ENCODE measurements around the gene NSD2.
"Not testable (repeated sequence)": the region's sequence is repeated elsewhere in the genome, so short reads cannot be mapped to it uniquely, and the experiment has no call there.

NSD2 gene

GRCh38 chr4:2024683-2025082, 153.5 kb downstream of the NSD2 start:
- TF ChIP-seq CTCF (conservative IDR thresholded peaks at IDR 0.05; ENCODE audit: low read depth, low read length), result no peak
- DNase-seq (ENCODE audit: low read depth), result no peak
- no peak overlapping the region for H3K4me3 ChIP-seq (ENCODE audit: low read depth, low read length)

GRCh38 chr4:2025817-2026216, 154.6 kb downstream of the NSD2 start:
- DNase-seq (ENCODE audit: low read depth), result no peak
- TF ChIP-seq CTCF (conservative IDR thresholded peaks at IDR 0.05; ENCODE audit: low read depth, low read length), result no peak
- no peak overlapping the region for H3K4me3 ChIP-seq (ENCODE audit: low read depth, low read length)

- not testable (repeated sequence) for DNase-seq (ENCODE audit: low read depth); H3K4me3 ChIP-seq (ENCODE audit: low read depth, low read length)
Observed at GRCh38 chr4:2027120-2027519, 155.9 kb downstream of the NSD2 start.

- DNase-seq (ENCODE audit: low read depth), result not testable (repeated sequence)
Observed at GRCh38 chr4:2031161-2031560, 160.0 kb downstream of the NSD2 start.

More at GRCh38 chr4:2031161-2031560, 160.0 kb downstream of the NSD2 start:
- not testable (repeated sequence) for H3K4me3 ChIP-seq (ENCODE audit: low read depth, low read length)
